GM18861 (cell line): Measurements from ENCODE around the gene NPAS3.

Source experiments
- ATAC-seq: cut with Tn5 transposase; IDR thresholded peaks from one replicate; pipeline ENCODE4 v1.9.1; 2021; ENCODE audit not compliant: unreplicated experiment

Gene NPAS3

DNA sequence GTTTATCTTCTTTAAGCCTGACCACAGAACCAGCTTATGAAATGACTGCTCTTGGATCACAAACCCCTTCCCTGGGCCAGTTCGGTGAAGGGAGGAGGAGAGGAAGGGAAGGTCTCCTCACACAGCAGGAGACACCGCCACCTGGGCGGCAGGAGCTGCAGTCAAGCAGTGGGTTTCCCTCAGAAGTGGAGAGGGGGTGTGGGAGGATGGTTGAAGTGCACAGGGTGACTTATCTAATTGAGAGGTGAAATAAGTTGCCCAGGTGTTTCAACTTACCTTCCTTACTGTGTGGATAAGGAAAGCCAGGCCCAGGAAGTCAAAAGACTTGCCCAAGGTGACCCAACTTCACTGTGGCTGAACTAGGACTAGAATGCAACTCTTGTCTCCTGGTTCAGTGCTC, 905.4 kb downstream of the NPAS3 start:
- ATAC-seq = no peak

DNA sequence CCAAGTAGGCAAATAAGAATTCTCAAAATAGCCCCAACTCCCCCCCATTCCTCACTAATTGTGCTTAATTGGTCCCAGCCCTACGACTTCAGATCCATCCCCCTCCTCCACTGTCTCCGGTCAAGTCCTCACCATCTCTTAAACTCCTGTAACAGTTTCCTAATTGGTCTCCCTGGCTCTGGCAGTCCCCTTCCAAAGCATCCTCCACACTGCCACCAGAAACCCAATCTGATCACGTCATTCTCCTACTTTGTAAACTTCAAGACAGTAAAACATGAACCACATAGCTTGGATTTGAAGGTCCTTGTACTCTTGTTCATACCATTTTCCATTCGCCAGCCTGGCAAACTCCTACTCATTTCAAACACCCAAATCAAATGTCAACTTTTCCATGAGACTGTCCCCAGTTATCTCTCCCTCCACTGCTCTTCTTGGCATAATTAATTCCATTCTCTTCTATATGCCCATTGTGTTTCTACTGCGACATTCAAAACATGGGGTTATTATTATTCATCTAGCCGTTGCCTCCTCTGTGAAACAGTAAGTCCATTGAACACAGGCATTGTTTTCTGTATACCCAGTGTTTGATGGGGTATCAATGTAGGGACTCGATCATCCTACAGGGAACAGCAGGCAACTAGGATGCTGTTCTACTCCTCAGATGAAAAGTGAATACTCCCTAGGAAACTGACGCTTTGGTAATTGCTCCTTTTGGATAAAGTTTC, 907.6 kb downstream of the NPAS3 start:
- no peak for ATAC-seq

DNA sequence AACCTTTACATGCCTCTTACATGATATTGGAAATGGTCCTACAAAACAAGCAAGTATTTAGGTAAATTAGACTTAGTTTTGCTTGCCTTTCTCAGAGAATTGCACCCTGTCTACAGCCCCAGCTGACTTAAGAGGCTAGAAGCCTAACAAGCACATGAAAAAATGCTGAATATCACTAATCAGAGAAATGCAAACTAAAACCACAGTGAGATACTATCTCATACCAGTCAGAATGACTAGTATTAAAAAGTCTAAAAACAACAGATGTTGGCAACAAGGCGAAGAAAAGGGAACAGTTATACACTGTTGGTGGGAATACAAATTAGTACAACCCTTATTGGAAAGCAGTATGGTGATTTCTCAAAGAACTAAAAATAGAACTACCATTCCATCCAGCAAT, 908.4 kb downstream of the NPAS3 start:
- no peak for ATAC-seq

DNA sequence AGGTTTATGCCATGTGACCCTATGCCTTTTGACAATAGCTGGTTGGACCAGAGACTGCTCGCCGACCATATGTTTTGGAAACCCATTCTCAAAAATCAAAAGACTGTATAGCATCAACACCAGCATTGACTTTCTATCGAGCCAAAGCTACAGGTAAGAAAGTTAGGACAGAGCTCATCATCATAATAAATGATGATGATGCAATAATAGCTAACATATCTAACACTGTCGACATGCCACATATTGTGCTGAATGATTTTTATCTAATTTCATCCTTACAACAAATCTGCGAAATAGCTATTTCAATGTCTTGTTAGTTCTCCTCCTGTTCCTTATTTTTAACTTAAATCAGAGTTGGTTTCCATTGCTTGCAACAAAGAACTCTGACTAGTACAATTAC, 909.3 kb downstream of the NPAS3 start:
- ATAC-seq = no peak

DNA sequence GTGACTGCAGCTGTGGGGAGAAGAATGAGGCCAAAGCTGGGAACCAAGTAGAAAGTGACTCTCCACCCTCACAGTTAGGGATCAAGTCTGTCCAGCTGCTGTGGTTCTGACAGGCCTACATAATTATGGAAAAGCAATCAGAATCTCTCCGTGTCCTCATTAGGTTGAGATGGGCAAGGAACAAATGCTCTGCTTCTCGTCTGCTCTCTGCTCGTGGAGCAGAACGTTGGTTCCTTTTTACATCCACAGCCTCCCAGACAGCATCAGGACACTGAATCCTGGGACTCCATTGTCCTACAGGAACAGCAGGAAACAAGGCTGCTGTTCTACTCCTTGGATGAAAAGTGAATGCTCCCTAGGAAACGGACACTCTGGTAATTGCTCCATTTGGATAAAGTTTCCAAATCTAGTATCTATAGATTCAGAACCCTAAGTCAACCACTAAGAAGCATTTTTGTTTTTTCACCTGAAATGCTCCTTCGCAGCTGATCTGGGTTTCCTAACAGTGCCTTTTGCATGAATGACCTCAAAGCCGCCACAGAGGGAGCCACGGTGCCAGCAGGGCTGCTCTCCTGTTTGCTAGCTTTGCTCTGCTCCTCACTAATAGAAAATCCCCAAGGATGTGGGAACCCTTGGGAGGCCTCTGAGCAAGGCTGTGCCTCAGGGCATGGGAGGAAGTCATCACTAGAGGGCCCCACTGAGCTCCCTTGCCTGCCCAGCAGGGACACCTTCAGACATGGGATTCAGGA, 910.2 kb downstream of the NPAS3 start:
- ATAC-seq = no peak

DNA sequence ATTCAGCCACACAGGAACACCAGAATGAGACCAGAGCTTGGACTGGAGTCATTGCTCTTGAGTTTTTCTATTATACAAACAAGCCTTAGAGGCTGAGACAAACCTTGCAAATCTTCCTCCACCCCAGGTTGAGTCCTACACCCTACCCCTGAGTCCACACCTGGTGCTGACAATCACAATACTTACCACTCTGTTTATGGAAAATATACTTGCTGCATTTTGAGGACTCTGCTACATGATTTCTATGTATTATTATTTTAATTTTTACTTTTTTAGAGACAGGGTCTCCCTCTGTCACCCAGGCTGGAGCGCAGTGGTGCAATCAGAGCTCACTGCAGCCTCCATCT, 910.7 kb downstream of the NPAS3 start:
- ATAC-seq = no peak

DNA sequence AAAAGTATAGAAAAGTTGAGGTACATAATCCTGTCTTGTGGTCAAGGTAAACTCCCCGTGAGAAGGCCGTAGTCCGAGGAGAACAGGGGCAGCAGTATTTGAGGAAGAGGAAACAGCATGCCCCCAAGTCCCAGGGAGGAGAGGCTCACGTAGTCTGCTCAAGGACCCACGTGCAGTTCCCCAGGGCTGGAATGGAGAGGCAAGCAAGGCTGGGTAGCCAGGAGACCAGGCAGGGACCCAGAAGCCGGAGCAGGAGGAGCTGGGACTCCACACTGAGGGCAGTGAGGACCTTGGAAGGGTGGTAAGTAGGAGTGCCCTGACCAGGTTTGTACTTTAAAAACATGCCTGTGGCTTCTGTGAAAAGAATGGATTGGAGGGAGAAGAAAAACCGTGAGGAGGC, 912.1 kb downstream of the NPAS3 start:
- ATAC-seq = no peak

DNA sequence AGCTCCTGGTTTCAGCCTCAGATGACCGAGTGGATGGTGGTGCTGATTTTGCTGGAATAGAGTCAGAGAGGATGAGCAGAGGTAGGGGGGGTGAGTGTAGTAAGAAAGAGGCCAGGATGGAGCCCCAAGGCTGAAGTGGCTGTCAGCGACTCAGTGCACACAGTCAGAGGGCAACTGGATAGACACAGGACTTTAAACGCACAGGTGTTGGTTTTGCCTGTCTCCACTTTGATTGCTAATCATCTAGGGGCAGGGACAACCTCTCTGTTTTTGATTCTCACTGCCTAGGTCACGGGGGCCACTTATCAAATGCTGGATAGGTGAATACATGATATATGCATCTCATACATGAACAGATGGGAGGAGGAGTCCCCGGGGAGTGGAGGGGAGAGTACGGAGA, 912.7 kb downstream of the NPAS3 start:
- ATAC-seq = no peak

DNA sequence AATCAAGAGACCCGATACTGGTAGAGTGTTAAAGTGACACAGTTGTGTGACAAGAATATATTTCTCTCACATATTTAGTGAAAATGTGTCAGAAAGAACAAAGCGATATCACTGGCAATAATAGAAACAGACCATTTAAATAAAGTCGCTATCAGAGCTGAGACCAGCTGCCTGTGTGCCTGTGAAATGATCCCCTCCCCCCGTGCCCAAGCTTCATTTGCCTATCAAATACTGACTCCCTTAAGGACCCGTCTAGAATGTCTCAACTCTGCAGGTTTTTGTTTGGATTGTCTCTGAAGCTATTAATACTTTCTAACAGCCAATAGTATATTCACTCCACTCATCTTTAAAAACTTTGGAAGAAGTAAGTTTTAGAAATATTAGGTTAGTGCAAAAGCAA, 913.3 kb downstream of the NPAS3 start:
- ATAC-seq = no peak
